Posterior cingulate gyrus (tissue), 11 donors: ENCODE measurements around the gene EME2.

Experiments
- DNase-seq, 10 donors: peaks; one replicate each; pipeline versions ENCODE4 v3.0.0 to v3.0.0-alpha.2; 2020 to 2021; ENCODE audit warnings: mixed read lengths in 3 of 10
- intact Hi-C: fragments of 100-400 bp; cut with DNase I; formaldehyde crosslinking; loops from one replicate; pipeline ENCODE4 v1.15.1; 2023

Gene EME2

GRCh38 chr16:1816396-1817275 is 44.0 kb downstream of the EME2 start:
- peak in 1 of 10 donors; percentile 74 for DNase-seq
- intact Hi-C loops: no loop called here

GRCh38 chr16:1817276-1817589 is 44.6 kb downstream of the EME2 start:
- intact Hi-C loops: no loop called here
- DNase-seq: no peak

GRCh38 chr16:1817716-1818115 is 45.1 kb downstream of the EME2 start:
- intact Hi-C loops: no loop called here
- DNase-seq: peak in 1 of 10 donors; percentile 76

- DNase-seq: no peak
- intact Hi-C loops: no loop called here
Observed at GRCh38 chr16:1818204-1818872, 45.7 kb downstream of the EME2 start.

- intact Hi-C loops: no loop called here
Observed at GRCh38 chr16:1818873-1819525, 46.4 kb downstream of the EME2 start.

GRCh38 chr16:1819611-1820010 is 47.0 kb downstream of the EME2 start:
- peak in 1 of 10 donors; percentile 54 for DNase-seq
- intact Hi-C loops: no loop called here

More at GRCh38 chr16:1818873-1819525, 46.4 kb downstream of the EME2 start:
- peak in 1 of 10 donors; percentile 49 for DNase-seq

GRCh38 chr16:1820096-1820945 is 47.7 kb downstream of the EME2 start:
- no peak for DNase-seq
- intact Hi-C loops: no loop called here

GRCh38 chr16:1820946-1821290 is 48.3 kb downstream of the EME2 start:
- intact Hi-C loops: no loop called here

GRCh38 chr16:1821861-1822611 is 49.4 kb downstream of the EME2 start:
- DNase-seq: peak in 2 of 10 donors; percentile 73 to 77
- intact Hi-C loops: no loop called here

More at GRCh38 chr16:1820946-1821290, 48.3 kb downstream of the EME2 start:
- peak in 1 of 10 donors; percentile 62 for DNase-seq

- intact Hi-C loops: no loop called here
- DNase-seq: no peak
Observed at GRCh38 chr16:1822801-1823200, 50.2 kb downstream of the EME2 start.

GRCh38 chr16:1823821-1824220 is 51.2 kb downstream of the EME2 start:
- intact Hi-C loops: no loop called here

GRCh38 chr16:1825381-1825863 is 52.8 kb downstream of the EME2 start:
- intact Hi-C loops: loop anchor here (5.0 kb wide), 1 partner anchor 53 kb away; the partner anchor contains the start of genes EME2, MRPS34 and NME3
- no peak for DNase-seq

More at GRCh38 chr16:1823821-1824220, 51.2 kb downstream of the EME2 start:
- DNase-seq: peak; percentile 26 to 94 (median 70)
